HCT116 (cell line): ENCODE data around the gene KRT1. TPM values are rescaled to one million over a fixed set of nuclear protein-coding genes. Genes with fewer than 3 reads are reported as not detected.

Source experiments
- ATAC-seq: fragments of 200-7000 bp; cut with Tn5 transposase; 2 replicates; pipeline ENCODE4 v1.9.1; 2020; ENCODE audit warnings: mild to moderate bottlenecking, moderate library complexity
- BruUV-seq: library from RNA; stranded (reverse); fragments of 400-500 nt; replicated peaks from 2 replicates; lab custom pipeline; 2021; lab: Mats Ljungman, UMichigan
- CTCF ChIA-PET: fragments of 300-600 bp; sonication (Branson Sonifier 250); formaldehyde crosslinking; loops from one replicate; lab custom pipeline; 2021; ENCODE audit warnings: antibody characterized with exemption; lab: Charles Lee
- POLR2A ChIA-PET: fragments of 300-600, 350-600 bp; sonication (Branson Sonifier 250); formaldehyde crosslinking; loops from one replicate; lab custom pipeline; 2021; ENCODE audit warnings: antibody characterized with exemption; lab: Charles Lee
- RAD21 ChIA-PET, 2 experiments: fragments of 300-600 bp; sonication (Branson Sonifier 250); formaldehyde crosslinking; loops; one replicate each; lab custom pipeline; 2023; ENCODE audit warnings: low total read pairs in 2 of 2; ENCODE audit not compliant: uncharacterized antibody in 2 of 2, unreplicated experiment in 2 of 2, low non-redundant PET in 1 of 2; lab: Charles Lee
- DNase-seq: peaks from one replicate; pipeline ENCODE4 v3.0.0-alpha.2; 2010; ENCODE audit warnings: low read depth, low spot score
- H2AFZ ChIP-seq: fragments of 200-600 bp; shearing (Covaris generic), sonication (generic); 2 replicates; pipeline ENCODE4 v1.6.1; 2017; ENCODE audit warnings: low read depth, mixed run types, mixed read lengths, antibody characterized with exemption, low read length; ENCODE audit not compliant: poor library complexity, severe bottlenecking
- H3K27ac ChIP-seq: 2 replicates; pipeline ENCODE4 v1.5.1; 2012; ENCODE audit warnings: low read depth, low read length
- H3K27me3 ChIP-seq: fragments of 200-600 bp; sonication (generic); 2 replicates; pipeline ENCODE4 v1.6.1; 2016; ENCODE audit warnings: mixed run types, low read length, mixed read lengths; ENCODE audit not compliant: insufficient read depth
- H3K36me3 ChIP-seq, 2 experiments: fragments of 200-500 bp in 1 of 2; fragments of 200-600 bp in 1 of 2; sonication (Bioruptor generic) in 1 of 2; sonication (generic) in 1 of 2; 2 replicates each; pipeline versions ENCODE4 v1.5.1 to v1.6.1; 2014 to 2016; ENCODE audit warnings: low read length in 2 of 2, inconsistent platforms in 1 of 2, mixed read lengths in 1 of 2, mixed run types in 1 of 2; ENCODE audit not compliant: insufficient read depth in 2 of 2, control insufficient read depth in 1 of 2
- H3K4me1 ChIP-seq, 2 experiments: fragments of 200-600 bp in 1 of 2; sonication (generic) in 1 of 2; 2 replicates each; pipeline versions ENCODE4 v1.5.1 to v1.6.1; 2012 to 2017; ENCODE audit warnings: low read length in 2 of 2, inconsistent platforms in 1 of 2, mild to moderate bottlenecking in 1 of 2, mixed read lengths in 1 of 2, mixed run types in 1 of 2, moderate library complexity in 1 of 2; ENCODE audit not compliant: insufficient read depth in 2 of 2, control insufficient read depth in 1 of 2
- H3K4me2 ChIP-seq: fragments of 200-600 bp; sonication (generic); 2 replicates; pipeline ENCODE4 v1.6.1; 2017; ENCODE audit warnings: mixed run types, low read length, mixed read lengths
- H3K4me3 ChIP-seq, 2 experiments: fragments of 200-600 bp in 1 of 2; sonication (generic) in 1 of 2; replicated peaks in 1 of 2; 2 replicates each; pipeline ENCODE4 v1.5.1; 2011 to 2016; ENCODE audit warnings: low read length in 2 of 2, control low read depth in 1 of 2, low read depth in 1 of 2, mild to moderate bottlenecking in 1 of 2, mixed read lengths in 1 of 2, mixed run types in 1 of 2
- H3K79me2 ChIP-seq: fragments of 200-600 bp; sonication (generic); 2 replicates; pipeline ENCODE4 v1.6.1; 2017; ENCODE audit warnings: mild to moderate bottlenecking, mixed run types, low read length, moderate library complexity, mixed read lengths; ENCODE audit not compliant: insufficient read depth
- H3K9ac ChIP-seq: fragments of 200-600 bp; sonication (generic); 2 replicates; pipeline ENCODE4 v1.6.1; 2016; ENCODE audit warnings: low read length, mixed read lengths
- H3K9me2 ChIP-seq: fragments of 200-600 bp; sonication (generic), shearing (Covaris generic); 2 replicates; pipeline ENCODE4 v1.6.1; 2017; ENCODE audit warnings: mixed run types, mild to moderate bottlenecking, moderate library complexity; ENCODE audit not compliant: insufficient read depth
- H3K9me3 ChIP-seq, 2 experiments: fragments of 200-500 bp in 1 of 2; fragments of 200-600 bp in 1 of 2; sonication (Bioruptor generic) in 1 of 2; sonication (generic) in 1 of 2; 2 replicates each; pipeline ENCODE4 v1.6.1; 2014 to 2017; ENCODE audit warnings: low read length in 2 of 2, mixed read lengths in 2 of 2, inconsistent platforms in 1 of 2, low read depth in 1 of 2, mild to moderate bottlenecking in 1 of 2, mixed run types in 1 of 2, moderate library complexity in 1 of 2; ENCODE audit not compliant: control insufficient read depth in 1 of 2, insufficient read depth in 1 of 2
- H4K20me1 ChIP-seq: fragments of 200-600 bp; sonication (generic), shearing (Covaris generic); 2 replicates; pipeline ENCODE4 v1.6.1; 2017; ENCODE audit warnings: mixed run types, mild to moderate bottlenecking, moderate library complexity; ENCODE audit not compliant: insufficient read depth
- CBX3 ChIP-seq: IDR thresholded peaks from 2 replicates; pipeline ENCODE4 v1.6.1; 2012; ENCODE audit warnings: low read depth
- CEBPB ChIP-seq: IDR thresholded peaks from 2 replicates; pipeline ENCODE4 v1.6.1; 2012; ENCODE audit warnings: low read depth
- CTCF ChIP-seq, 3 experiments: fragments of 200-600 bp in 1 of 3; sonication (generic) in 1 of 3; IDR thresholded peaks in 2 of 3; conservative IDR thresholded peaks in 1 of 3; 2 replicates each; pipeline ENCODE4 v1.5.1; 2012 to 2017; ENCODE audit warnings: low read depth in 2 of 3, low read length in 2 of 3, antibody characterized with exemption in 1 of 3, borderline replicate concordance in 1 of 3, control low read depth in 1 of 3, mild to moderate bottlenecking in 1 of 3, mixed read lengths in 1 of 3, mixed run types in 1 of 3, moderate library complexity in 1 of 3; ENCODE audit not compliant: insufficient read depth in 1 of 3
- EZH2 ChIP-seq: fragments of 200-600 bp; sonication (generic); IDR thresholded peaks from 2 replicates; pipeline ENCODE4 v1.6.1; 2017; ENCODE audit warnings: antibody characterized with exemption, mixed run types
- JUND ChIP-seq: IDR thresholded peaks from 2 replicates; pipeline ENCODE4 v1.6.1; 2012
- MAX ChIP-seq: IDR thresholded peaks from 2 replicates; pipeline ENCODE4 v1.6.1; 2012
- POLR2A ChIP-seq: IDR thresholded peaks from 2 replicates; pipeline ENCODE4 v1.7.0; 2011; ENCODE audit warnings: borderline replicate concordance; ENCODE audit not compliant: insufficient read depth, insufficient read length; ENCODE audit errors: extremely low read depth
- POLR2AphosphoS5 ChIP-seq: IDR thresholded peaks from 2 replicates; pipeline ENCODE4 v1.6.1; 2011; ENCODE audit warnings: mild to moderate bottlenecking, low read depth, low read length, moderate library complexity
- SIN3A ChIP-seq: IDR thresholded peaks from 2 replicates; pipeline ENCODE4 v1.6.1; 2012; ENCODE audit warnings: low read depth
- SP1 ChIP-seq: IDR thresholded peaks from 2 replicates; pipeline ENCODE4 v1.6.1; 2012; ENCODE audit warnings: low read depth
- SRF ChIP-seq: IDR thresholded peaks from 2 replicates; pipeline ENCODE4 v1.6.1; 2012; ENCODE audit warnings: low read depth
- ZFX ChIP-seq: fragments of 450-650 bp; IDR thresholded peaks from 2 replicates; pipeline ENCODE4 v1.6.1; 2017
- ZNF274 ChIP-seq: fragments of 200-500 bp; sonication (Bioruptor generic); IDR thresholded peaks from 2 replicates; pipeline ENCODE4 v1.6.1; 2014; ENCODE audit warnings: mild to moderate bottlenecking, low read depth, low read length, inconsistent platforms
- intact Hi-C: fragments of 100-400 bp; cut with micrococcal nuclease; formaldehyde crosslinking; loops from 2 replicates; pipeline ENCODE4 v1.10.0; 2022
- total RNA-seq: library from RNA; stranded (reverse); gene quantifications from one replicate; pipeline ENCODE4 v1.2.1, GENCODE V29; 2021; ENCODE audit not compliant: unreplicated experiment
- TF ChIP-seq, protein P1 (sequence below): IDR thresholded peaks from 2 replicates; pipeline ENCODE4 v1.6.1; 2011; ENCODE audit warnings: mild to moderate bottlenecking, low read length, moderate library complexity; ENCODE audit not compliant: insufficient replicate concordance; ENCODE audit errors: extremely low read depth

The KRT1 gene
- total RNA-seq, 1 experiment from 2014 or later: 0.20 TPM

DNA sequence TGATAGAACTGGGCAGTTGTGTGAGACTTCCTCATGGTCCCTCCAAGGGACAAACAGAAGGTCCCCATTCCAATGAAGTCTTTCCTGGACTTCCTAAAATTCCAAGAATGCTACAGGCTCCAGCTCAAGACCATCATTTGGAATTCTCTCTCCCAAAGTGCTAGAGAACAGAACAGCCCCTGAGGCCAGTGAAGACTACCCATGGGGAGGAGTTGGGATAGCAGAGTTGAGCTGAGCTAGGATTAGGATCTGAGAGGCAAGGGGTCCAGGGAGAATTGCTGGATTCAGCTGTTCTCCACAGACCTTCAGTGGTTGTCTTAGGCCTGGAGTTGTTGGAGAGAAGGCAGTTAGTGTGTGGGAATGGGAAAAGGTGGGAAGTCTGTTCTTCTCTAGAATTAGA lies 10.8 kb downstream of the KRT1 start (continued):
- TF ChIP-seq CTCF (IDR thresholded peaks at IDR 0.05 in 2 of 3, conservative IDR thresholded peaks at IDR 0.05 in 1 of 3; ENCODE audit: borderline replicate concordance in 1 of 3, insufficient read depth in 1 of 3, low read depth in 2 of 3, low read length in 2 of 3) (no peak), ZNF274 (no peak), ZFX (no peak), SP1 (no peak), POLR2A (no peak), EZH2 (no peak), CBX3 (no peak)

GRCh38 chr12:52667931-52668330 lies 12.3 kb downstream of the KRT1 start:
- Histone ChIP-seq H3K36me3 (no peaks in the 10 kb centered on the region), H2AFZ (no peak overlapping the region), H3K4me3 (no peak overlapping the region), H4K20me1 (no peaks in the 10 kb centered on the region), H3K4me2 (no peak overlapping the region), H3K27ac (no peak overlapping the region), H3K9me3 (no peaks in the 10 kb centered on the region), H3K9me2 (no peaks in the 10 kb centered on the region), H3K79me2 (no peaks in the 10 kb centered on the region), H3K4me1 (peaks cover 0 to 21% of the 10 kb centered on the region in 2 experiments; a peak in 2 of 4 replicates), H3K9ac (no peak overlapping the region), H3K27me3 (no peaks in the 10 kb centered on the region)
- DNase-seq (no peak), ATAC-seq (no peak)
- ChIA-PET POLR2A (no interaction called here), RAD21 (no interaction called here), CTCF (interaction anchor here (1.0 to 1.7 kb wide), 4 partner anchors 198 to 210 kb away, joined by 3 to 10 read pairs (median 5); no protein-coding TSS in a partner anchor)
- intact Hi-C loops: loop anchor here (2.0 kb wide), 1 partner anchor 203 kb away; no protein-coding TSS in a partner anchor
- BruUV-seq: no TSS peak
- TF ChIP-seq JUND (no peak), ZNF274 (no peak), SRF (no peak), CEBPB (no peak), SIN3A (no peak), POLR2A (no peak), MAX (no peak), CBX3 (no peak), POLR2AphosphoS5 (no peak), SP1 (no peak)
- TF ChIP-seq, protein P1, sequence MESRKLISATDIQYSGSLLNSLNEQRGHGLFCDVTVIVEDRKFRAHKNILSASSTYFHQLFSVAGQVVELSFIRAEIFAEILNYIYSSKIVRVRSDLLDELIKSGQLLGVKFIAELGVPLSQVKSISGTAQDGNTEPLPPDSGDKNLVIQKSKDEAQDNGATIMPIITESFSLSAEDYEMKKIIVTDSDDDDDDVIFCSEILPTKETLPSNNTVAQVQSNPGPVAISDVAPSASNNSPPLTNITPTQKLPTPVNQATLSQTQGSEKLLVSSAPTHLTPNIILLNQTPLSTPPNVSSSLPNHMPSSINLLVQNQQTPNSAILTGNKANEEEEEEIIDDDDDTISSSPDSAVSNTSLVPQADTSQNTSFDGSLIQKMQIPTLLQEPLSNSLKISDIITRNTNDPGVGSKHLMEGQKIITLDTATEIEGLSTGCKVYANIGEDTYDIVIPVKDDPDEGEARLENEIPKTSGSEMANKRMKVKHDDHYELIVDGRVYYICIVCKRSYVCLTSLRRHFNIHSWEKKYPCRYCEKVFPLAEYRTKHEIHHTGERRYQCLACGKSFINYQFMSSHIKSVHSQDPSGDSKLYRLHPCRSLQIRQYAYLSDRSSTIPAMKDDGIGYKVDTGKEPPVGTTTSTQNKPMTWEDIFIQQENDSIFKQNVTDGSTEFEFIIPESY: no peak
